HepG2 (cell line): ENCODE data around the gene RDH11. TPM values are rescaled to one million over a fixed set of nuclear protein-coding genes. Genes with fewer than 3 reads are reported as not detected.

ENCODE experiments used
- FOXK1 ChIP-seq: sonication (generic); formaldehyde crosslinking; IDR thresholded peaks from 2 replicates; pipeline ENCODE4 v1.4.0; 2020; ENCODE audit warnings: low read depth, missing genetic modification reagents, borderline replicate concordance
- HNF4G ChIP-seq, 2 experiments: sonication (generic) in 1 of 2; formaldehyde crosslinking in 1 of 2; IDR thresholded peaks; 2 replicates each; pipeline versions ENCODE4 v1.4.0 to v1.6.1; 2011 to 2020; ENCODE audit warnings: borderline replicate concordance in 2 of 2, low read depth in 2 of 2, mild to moderate bottlenecking in 2 of 2, low read length in 1 of 2, missing genetic modification reagents in 1 of 2, moderate library complexity in 1 of 2
- MED1 ChIP-seq: sonication (generic); formaldehyde crosslinking; IDR thresholded peaks from 2 replicates; pipeline ENCODE4 v1.4.0; 2020; ENCODE audit warnings: missing genetic modification reagents
- MED13 ChIP-seq: sonication (generic); formaldehyde crosslinking; IDR thresholded peaks from 2 replicates; pipeline ENCODE4 v1.5.0; 2020; ENCODE audit warnings: missing genetic modification reagents
- NFKB2 ChIP-seq: sonication (generic); formaldehyde crosslinking; IDR thresholded peaks from 2 replicates; pipeline ENCODE4 v1.4.0; 2020; ENCODE audit warnings: missing genetic modification reagents, borderline replicate concordance
- ONECUT2 ChIP-seq: sonication (generic); formaldehyde crosslinking; IDR thresholded peaks from 2 replicates; pipeline ENCODE4 v1.4.0; 2020; ENCODE audit warnings: missing genetic modification reagents
- PLRG1 ChIP-seq: fragments of 450-650 bp; conservative IDR thresholded peaks from 2 replicates; pipeline ENCODE4 v1.6.1; 2016
- POLR2A ChIP-seq, 2 experiments: IDR thresholded peaks; 2 replicates each; pipeline ENCODE4 v1.6.1; 2011; ENCODE audit warnings: low read depth in 2 of 2, low read length in 2 of 2, mild to moderate bottlenecking in 1 of 2, moderate library complexity in 1 of 2; ENCODE audit not compliant: insufficient read depth in 1 of 2
- SATB2 ChIP-seq: sonication (generic); formaldehyde crosslinking; IDR thresholded peaks from 2 replicates; pipeline ENCODE4 v1.5.0; 2020; ENCODE audit warnings: missing genetic modification reagents
- SIN3A ChIP-seq: IDR thresholded peaks from 2 replicates; pipeline ENCODE4 v1.6.1; 2011; ENCODE audit warnings: low read depth, mild to moderate bottlenecking, control low read depth, low read length, borderline replicate concordance
- SMC3 ChIP-seq: IDR thresholded peaks from 2 replicates; pipeline ENCODE4 v1.6.1; 2011; ENCODE audit warnings: low read length, improper control_type of control experiment
- SOX5 ChIP-seq: IDR thresholded peaks from 2 replicates; pipeline ENCODE4 v1.6.1; 2016; ENCODE audit warnings: borderline replicate concordance
- TP53 ChIP-seq: sonication (generic); formaldehyde crosslinking; conservative IDR thresholded peaks from 2 replicates; pipeline ENCODE4 v1.4.0; 2020; ENCODE audit warnings: missing genetic modification reagents
- ZBTB3 ChIP-seq: sonication (generic); formaldehyde crosslinking; IDR thresholded peaks from 2 replicates; pipeline ENCODE4 v1.4.0; 2020; ENCODE audit warnings: low read depth, mild to moderate bottlenecking, moderate library complexity, missing genetic modification reagents, borderline replicate concordance
- ZBTB38 ChIP-seq: sonication (generic); formaldehyde crosslinking; IDR thresholded peaks from 2 replicates; pipeline ENCODE4 v1.5.1; 2020; ENCODE audit warnings: mild to moderate bottlenecking, missing genetic modification reagents
- ZNF264 ChIP-seq: sonication (generic); formaldehyde crosslinking; IDR thresholded peaks from 2 replicates; pipeline ENCODE4 v1.4.0; 2020; ENCODE audit warnings: missing genetic modification reagents
- polyA plus RNA-seq, 8 experiments: library from polyadenylated mRNA; depleted of rRNA in 3 of 8; stranded (reverse) in 7 of 8; unstranded in 1 of 8; fragments of >200 nt; fragmentation: Illumina TruSeq in 4 of 8; extraction: Trizol in 4 of 8; gene quantifications; 2 replicates each; pipeline versions ENCODE4 v1.2.1 to v1.2.3, GENCODE V29; 2011 to 2016; ENCODE audit warnings: low read depth in 4 of 8, missing spikeins in 1 of 8, mixed read lengths in 1 of 8; ENCODE audit not compliant: insufficient read depth in 1 of 8
- total RNA-seq, 5 experiments: library from RNA; depleted of rRNA; stranded (reverse); fragments of >200 nt; fragmentation: Illumina TruSeq; extraction: Trizol; gene quantifications; 2 replicates each; pipeline ENCODE4 v1.2.3, GENCODE V29; 2016; ENCODE audit warnings: low read depth in 1 of 5
- TF ChIP-seq, protein P1 (sequence below): sonication (generic); formaldehyde crosslinking; IDR thresholded peaks from 2 replicates; pipeline ENCODE4 v1.5.1; 2020; ENCODE audit warnings: mild to moderate bottlenecking, missing genetic modification reagents, borderline replicate concordance
- TF ChIP-seq, protein P2 (sequence below): IDR thresholded peaks from 2 replicates; pipeline ENCODE4 v1.6.1; 2016; ENCODE audit warnings: control low read depth
- TF ChIP-seq, protein P3 (sequence below): sonication (generic); formaldehyde crosslinking; IDR thresholded peaks from 2 replicates; pipeline ENCODE4 v1.4.0; 2020; ENCODE audit warnings: missing genetic modification reagents
- TF ChIP-seq, protein P4 (sequence below): sonication (generic); formaldehyde crosslinking; IDR thresholded peaks from 2 replicates; pipeline ENCODE4 v1.5.1; 2020; ENCODE audit warnings: missing genetic modification reagents, mild to moderate bottlenecking, borderline replicate concordance

RDH11 gene
- total and polyA plus RNA-seq, 2 of the 13 experiments (the other 11 are each of a cell fraction or from before 2014, with no cell fraction given), result 106 to 131 TPM

DNA sequence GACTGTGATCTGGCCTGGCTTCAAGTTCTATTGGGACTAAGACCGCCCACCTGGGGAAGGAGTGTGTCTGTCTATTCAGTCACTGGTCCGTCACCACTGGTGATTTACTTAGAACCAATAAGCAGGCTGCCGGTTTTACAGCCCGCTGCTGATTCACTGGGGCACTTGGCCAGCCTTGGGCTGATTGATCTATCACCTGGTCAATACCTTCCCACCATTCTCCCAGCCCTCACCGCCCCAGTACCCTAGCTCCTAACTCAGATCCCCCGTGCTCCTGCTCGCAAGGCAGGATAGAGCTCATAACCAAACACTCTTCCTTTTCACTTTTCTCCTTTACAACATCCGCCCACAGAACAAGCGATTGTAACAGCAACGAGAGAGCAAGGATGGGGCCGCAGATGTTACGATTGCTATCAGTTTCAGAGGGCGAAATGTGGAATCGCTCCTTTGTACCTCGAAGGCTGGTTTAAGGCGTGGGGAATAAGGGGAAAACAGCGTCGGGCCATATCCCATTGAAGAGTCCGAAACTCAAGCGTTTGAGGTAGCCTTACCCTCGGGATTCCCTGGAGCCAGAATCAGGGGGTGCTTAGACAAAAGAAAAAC lies 672 bp downstream of the RDH11 start (continued):
- TF ChIP-seq, protein P1, sequence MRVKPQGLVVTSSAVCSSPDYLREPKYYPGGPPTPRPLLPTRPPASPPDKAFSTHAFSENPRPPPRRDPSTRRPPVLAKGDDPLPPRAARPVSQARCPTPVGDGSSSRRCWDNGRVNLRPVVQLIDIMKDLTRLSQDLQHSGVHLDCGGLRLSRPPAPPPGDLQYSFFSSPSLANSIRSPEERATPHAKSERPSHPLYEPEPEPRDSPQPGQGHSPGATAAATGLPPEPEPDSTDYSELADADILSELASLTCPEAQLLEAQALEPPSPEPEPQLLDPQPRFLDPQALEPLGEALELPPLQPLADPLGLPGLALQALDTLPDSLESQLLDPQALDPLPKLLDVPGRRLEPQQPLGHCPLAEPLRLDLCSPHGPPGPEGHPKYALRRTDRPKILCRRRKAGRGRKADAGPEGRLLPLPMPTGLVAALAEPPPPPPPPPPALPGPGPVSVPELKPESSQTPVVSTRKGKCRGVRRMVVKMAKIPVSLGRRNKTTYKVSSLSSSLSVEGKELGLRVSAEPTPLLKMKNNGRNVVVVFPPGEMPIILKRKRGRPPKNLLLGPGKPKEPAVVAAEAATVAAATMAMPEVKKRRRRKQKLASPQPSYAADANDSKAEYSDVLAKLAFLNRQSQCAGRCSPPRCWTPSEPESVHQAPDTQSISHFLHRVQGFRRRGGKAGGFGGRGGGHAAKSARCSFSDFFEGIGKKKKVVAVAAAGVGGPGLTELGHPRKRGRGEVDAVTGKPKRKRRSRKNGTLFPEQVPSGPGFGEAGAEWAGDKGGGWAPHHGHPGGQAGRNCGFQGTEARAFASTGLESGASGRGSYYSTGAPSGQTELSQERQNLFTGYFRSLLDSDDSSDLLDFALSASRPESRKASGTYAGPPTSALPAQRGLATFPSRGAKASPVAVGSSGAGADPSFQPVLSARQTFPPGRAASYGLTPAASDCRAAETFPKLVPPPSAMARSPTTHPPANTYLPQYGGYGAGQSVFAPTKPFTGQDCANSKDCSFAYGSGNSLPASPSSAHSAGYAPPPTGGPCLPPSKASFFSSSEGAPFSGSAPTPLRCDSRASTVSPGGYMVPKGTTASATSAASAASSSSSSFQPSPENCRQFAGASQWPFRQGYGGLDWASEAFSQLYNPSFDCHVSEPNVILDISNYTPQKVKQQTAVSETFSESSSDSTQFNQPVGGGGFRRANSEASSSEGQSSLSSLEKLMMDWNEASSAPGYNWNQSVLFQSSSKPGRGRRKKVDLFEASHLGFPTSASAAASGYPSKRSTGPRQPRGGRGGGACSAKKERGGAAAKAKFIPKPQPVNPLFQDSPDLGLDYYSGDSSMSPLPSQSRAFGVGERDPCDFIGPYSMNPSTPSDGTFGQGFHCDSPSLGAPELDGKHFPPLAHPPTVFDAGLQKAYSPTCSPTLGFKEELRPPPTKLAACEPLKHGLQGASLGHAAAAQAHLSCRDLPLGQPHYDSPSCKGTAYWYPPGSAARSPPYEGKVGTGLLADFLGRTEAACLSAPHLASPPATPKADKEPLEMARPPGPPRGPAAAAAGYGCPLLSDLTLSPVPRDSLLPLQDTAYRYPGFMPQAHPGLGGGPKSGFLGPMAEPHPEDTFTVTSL (CRISPR knock-in tag), result no peak
- TF ChIP-seq, protein P2, sequence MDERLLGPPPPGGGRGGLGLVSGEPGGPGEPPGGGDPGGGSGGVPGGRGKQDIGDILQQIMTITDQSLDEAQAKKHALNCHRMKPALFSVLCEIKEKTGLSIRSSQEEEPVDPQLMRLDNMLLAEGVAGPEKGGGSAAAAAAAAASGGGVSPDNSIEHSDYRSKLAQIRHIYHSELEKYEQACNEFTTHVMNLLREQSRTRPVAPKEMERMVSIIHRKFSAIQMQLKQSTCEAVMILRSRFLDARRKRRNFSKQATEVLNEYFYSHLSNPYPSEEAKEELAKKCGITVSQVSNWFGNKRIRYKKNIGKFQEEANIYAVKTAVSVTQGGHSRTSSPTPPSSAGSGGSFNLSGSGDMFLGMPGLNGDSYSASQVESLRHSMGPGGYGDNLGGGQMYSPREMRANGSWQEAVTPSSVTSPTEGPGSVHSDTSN (CRISPR knock-in tag), result peak; percentile 48; the same call in 1 of the 2 replicates
- TF ChIP-seq PLRG1 (no peak), POLR2A (IDR thresholded peaks at IDR 0.05; ENCODE audit: insufficient read depth in 1 of 2, low read depth in 2 of 2, low read length in 2 of 2) (peak; percentile 86 to 93), FOXK1 (CRISPR knock-in tag) (0 out of 2 replicates have a peak, but pooled peaks have one; percentile 26), SIN3A (peak; percentile 79; the same call in 1 of the 2 replicates), ZBTB38 (0 out of 2 replicates have a peak, but pooled peaks have one; percentile 45), ONECUT2 (CRISPR knock-in tag) (peak; percentile 52; the same call in 1 of the 2 replicates), ZBTB3 (no peak), MED13 (CRISPR knock-in tag) (no peak), SOX5 (CRISPR knock-in tag) (0 out of 2 replicates have a peak, but pooled peaks have one; percentile 22), SMC3 (no peak), MED1 (peak; percentile 72), TP53 (CRISPR knock-in tag) (no peak), NFKB2 (CRISPR knock-in tag) (no peak; the same call in 1 of the 2 replicates), ZNF264 (CRISPR knock-in tag) (peak; percentile 32; the same call in 1 of the 2 replicates), SATB2 (CRISPR knock-in tag) (0 out of 2 replicates have a peak, but pooled peaks have one; percentile 48), HNF4G (IDR thresholded peaks at IDR 0.05; ENCODE audit: borderline replicate concordance, low read depth, low read length) (no peak), HNF4G (CRISPR knock-in tag; IDR thresholded peaks at IDR 0.05; ENCODE audit: borderline replicate concordance, low read depth) (no peak)
- TF ChIP-seq, protein P3, sequence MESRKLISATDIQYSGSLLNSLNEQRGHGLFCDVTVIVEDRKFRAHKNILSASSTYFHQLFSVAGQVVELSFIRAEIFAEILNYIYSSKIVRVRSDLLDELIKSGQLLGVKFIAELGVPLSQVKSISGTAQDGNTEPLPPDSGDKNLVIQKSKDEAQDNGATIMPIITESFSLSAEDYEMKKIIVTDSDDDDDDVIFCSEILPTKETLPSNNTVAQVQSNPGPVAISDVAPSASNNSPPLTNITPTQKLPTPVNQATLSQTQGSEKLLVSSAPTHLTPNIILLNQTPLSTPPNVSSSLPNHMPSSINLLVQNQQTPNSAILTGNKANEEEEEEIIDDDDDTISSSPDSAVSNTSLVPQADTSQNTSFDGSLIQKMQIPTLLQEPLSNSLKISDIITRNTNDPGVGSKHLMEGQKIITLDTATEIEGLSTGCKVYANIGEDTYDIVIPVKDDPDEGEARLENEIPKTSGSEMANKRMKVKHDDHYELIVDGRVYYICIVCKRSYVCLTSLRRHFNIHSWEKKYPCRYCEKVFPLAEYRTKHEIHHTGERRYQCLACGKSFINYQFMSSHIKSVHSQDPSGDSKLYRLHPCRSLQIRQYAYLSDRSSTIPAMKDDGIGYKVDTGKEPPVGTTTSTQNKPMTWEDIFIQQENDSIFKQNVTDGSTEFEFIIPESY (CRISPR knock-in tag), result no peak
- TF ChIP-seq, protein P4, sequence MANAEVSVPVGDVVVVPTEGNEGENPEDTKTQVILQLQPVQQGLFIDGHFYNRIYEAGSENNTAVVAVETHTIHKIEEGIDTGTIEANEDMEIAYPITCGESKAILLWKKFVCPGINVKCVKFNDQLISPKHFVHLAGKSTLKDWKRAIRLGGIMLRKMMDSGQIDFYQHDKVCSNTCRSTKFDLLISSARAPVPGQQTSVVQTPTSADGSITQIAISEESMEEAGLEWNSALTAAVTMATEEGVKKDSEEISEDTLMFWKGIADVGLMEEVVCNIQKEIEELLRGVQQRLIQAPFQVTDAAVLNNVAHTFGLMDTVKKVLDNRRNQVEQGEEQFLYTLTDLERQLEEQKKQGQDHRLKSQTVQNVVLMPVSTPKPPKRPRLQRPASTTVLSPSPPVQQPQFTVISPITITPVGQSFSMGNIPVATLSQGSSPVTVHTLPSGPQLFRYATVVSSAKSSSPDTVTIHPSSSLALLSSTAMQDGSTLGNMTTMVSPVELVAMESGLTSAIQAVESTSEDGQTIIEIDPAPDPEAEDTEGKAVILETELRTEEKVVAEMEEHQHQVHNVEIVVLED (CRISPR knock-in tag), result peak; percentile 5; the same call in 1 of the 2 replicates
